GM18508 (cell line): ENCODE results near the gene KLHL14.
"Not testable (repeated sequence)": the region's sequence is repeated elsewhere in the genome, so short reads cannot be mapped to it uniquely, and the experiment has no call there.

Experiments used
- ATAC-seq: cut with Tn5 transposase; IDR thresholded peaks from one replicate; pipeline ENCODE4 v1.9.1; 2021; ENCODE audit warnings: moderate number of reproducible peaks; ENCODE audit not compliant: insufficient read depth, unreplicated experiment

KLHL14 gene

GRCh38 chr18:32661486-32662299 is 111.1 kb downstream of the KLHL14 start:
- no peak for ATAC-seq

GRCh38 chr18:32654507-32654906 is 118.3 kb downstream of the KLHL14 start:
- not testable (repeated sequence) for ATAC-seq

- ATAC-seq, result not testable (repeated sequence)
Measured at GRCh38 chr18:32637659-32638058, 135.2 kb downstream of the KLHL14 start.

- no peak for ATAC-seq
Measured at GRCh38 chr18:32637226-32637625, 135.6 kb downstream of the KLHL14 start.

GRCh38 chr18:32634876-32635431 is 137.9 kb downstream of the KLHL14 start:
- no peak for ATAC-seq

- ATAC-seq, result no peak
Measured at GRCh38 chr18:32629981-32630700, 142.7 kb downstream of the KLHL14 start.

- ATAC-seq, result no peak
Measured at GRCh38 chr18:32629292-32629691, 143.5 kb downstream of the KLHL14 start.

GRCh38 chr18:32624182-32624723 is 148.6 kb downstream of the KLHL14 start:
- no peak for ATAC-seq

- ATAC-seq, result no peak
Measured at GRCh38 chr18:32623563-32623962, 149.3 kb downstream of the KLHL14 start.
